Measurements from ENCODE around the gene HIRA.

DNA sequence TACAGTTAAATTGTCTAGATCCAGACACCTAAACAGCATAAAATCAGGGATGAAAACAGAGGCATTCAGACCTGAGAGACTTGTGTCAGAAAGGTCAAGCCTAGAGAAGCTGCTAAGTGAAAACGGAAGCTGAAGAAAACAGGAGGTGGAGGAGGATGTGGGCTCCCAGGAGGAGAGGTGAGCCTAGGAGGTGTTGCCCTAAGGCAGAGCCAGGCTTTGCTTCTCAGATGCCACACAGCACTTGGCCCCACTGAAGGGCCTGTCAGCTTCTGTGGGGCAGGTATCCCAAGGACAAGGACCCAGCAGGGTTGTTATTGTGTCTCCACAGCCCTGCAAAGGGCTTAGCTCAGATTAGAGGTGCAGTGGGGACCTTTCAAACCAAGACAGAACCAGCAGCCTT, 33.0 kb upstream of the HIRA start:
- TF ChIP-seq, protein P1, sequence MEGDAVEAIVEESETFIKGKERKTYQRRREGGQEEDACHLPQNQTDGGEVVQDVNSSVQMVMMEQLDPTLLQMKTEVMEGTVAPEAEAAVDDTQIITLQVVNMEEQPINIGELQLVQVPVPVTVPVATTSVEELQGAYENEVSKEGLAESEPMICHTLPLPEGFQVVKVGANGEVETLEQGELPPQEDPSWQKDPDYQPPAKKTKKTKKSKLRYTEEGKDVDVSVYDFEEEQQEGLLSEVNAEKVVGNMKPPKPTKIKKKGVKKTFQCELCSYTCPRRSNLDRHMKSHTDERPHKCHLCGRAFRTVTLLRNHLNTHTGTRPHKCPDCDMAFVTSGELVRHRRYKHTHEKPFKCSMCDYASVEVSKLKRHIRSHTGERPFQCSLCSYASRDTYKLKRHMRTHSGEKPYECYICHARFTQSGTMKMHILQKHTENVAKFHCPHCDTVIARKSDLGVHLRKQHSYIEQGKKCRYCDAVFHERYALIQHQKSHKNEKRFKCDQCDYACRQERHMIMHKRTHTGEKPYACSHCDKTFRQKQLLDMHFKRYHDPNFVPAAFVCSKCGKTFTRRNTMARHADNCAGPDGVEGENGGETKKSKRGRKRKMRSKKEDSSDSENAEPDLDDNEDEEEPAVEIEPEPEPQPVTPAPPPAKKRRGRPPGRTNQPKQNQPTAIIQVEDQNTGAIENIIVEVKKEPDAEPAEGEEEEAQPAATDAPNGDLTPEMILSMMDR (conservative IDR thresholded peaks at IDR 0.05; ENCODE audit: low read length): no peak
- no peak for TF ChIP-seq EZH2phosphoT487 (IDR thresholded peaks at IDR 0.05; ENCODE audit: borderline replicate concordance, low read depth, low read length)

All from OCI-LY7 (cell line).